ENCODE results near the gene NAALADL2. TPM values are rescaled to one million over a fixed set of nuclear protein-coding genes. Genes with fewer than 3 reads are reported as not detected.

Gene NAALADL2
- total RNA-seq, 2 experiments from 2014 or later = 0.30 to 1.2 TPM

- no peak for DNase-seq
- CTCF ChIA-PET = no interaction called here
Observed at GRCh38 chr3:175484666-175485065, 625.5 kb downstream of the NAALADL2 start.

GRCh38 chr3:175485436-175485835 is 626.3 kb downstream of the NAALADL2 start:
- Histone ChIP-seq H3K4me1 (ENCODE audit: insufficient read depth, low read length) (no peaks in the 10 kb centered on the region), H3K36me3 (ENCODE audit: insufficient read depth, low read length) (no peaks in the 10 kb centered on the region), H3K4me3 (ENCODE audit: low read length) (no peak overlapping the region), H3K9me3 (ENCODE audit: control insufficient read depth in 1 of 2, insufficient read depth in 1 of 2, low read length in 2 of 2) (no peaks in the 10 kb centered on the region), H3K27me3 (ENCODE audit: control insufficient read depth in 1 of 2, insufficient read depth in 2 of 2, low read length in 2 of 2) (no peaks in the 10 kb centered on the region), H3K27ac (ENCODE audit: low read depth in 1 of 2, low read length in 2 of 2) (no peak overlapping the region)
- no peaks in the 10 kb centered on the region for H3K36me3 Mint-ChIP-seq (ENCODE audit: low read depth)
- peaks cover 4% of the 10 kb centered on the region for H3K9me3 Mint-ChIP-seq
- intact Hi-C loops (cut with DNase I, micrococcal nuclease) = no loop called here
- H3K27me3 Mint-ChIP-seq = no peaks in the 10 kb centered on the region
- ATAC-seq (ENCODE audit: poor library complexity) (no peak), DNase-seq (no peak)
- ChIA-PET POLR2A (no interaction called here), CTCF (no interaction called here)
- no peak overlapping the region for H3K27ac Mint-ChIP-seq
- H3K4me1 Mint-ChIP-seq (ENCODE audit: low read depth) = no peaks in the 10 kb centered on the region
- H3K4me3 Mint-ChIP-seq = no peak overlapping the region
- no peak for TF ChIP-seq CTCF (IDR thresholded peaks at IDR 0.05)

More at GRCh38 chr3:175484666-175485065, 625.5 kb downstream of the NAALADL2 start:
- POLR2A ChIA-PET = no interaction called here
- no peaks in the 10 kb centered on the region for H3K4me1 Mint-ChIP-seq (ENCODE audit: low read depth)
- H3K4me3 Mint-ChIP-seq = no peak overlapping the region
- Histone ChIP-seq H3K27ac (ENCODE audit: low read depth in 1 of 2, low read length in 2 of 2) (no peak overlapping the region), H3K4me3 (ENCODE audit: low read length) (no peak overlapping the region), H3K9me3 (ENCODE audit: control insufficient read depth in 1 of 2, insufficient read depth in 1 of 2, low read length in 2 of 2) (no peaks in the 10 kb centered on the region), H3K36me3 (ENCODE audit: insufficient read depth, low read length) (no peaks in the 10 kb centered on the region), H3K27me3 (ENCODE audit: control insufficient read depth in 1 of 2, insufficient read depth in 2 of 2, low read length in 2 of 2) (no peaks in the 10 kb centered on the region), H3K4me1 (ENCODE audit: insufficient read depth, low read length) (no peaks in the 10 kb centered on the region)
- H3K27ac Mint-ChIP-seq = no peak overlapping the region
- no peaks in the 10 kb centered on the region for H3K27me3 Mint-ChIP-seq
- H3K36me3 Mint-ChIP-seq (ENCODE audit: low read depth) = no peaks in the 10 kb centered on the region
- ATAC-seq (ENCODE audit: poor library complexity) = no peak
- H3K9me3 Mint-ChIP-seq = peaks cover 4% of the 10 kb centered on the region
- no peak for TF ChIP-seq CTCF (IDR thresholded peaks at IDR 0.05)
- intact Hi-C loops (cut with DNase I, micrococcal nuclease) = no loop called here

- H3K27ac Mint-ChIP-seq = no peak overlapping the region
- no peak for TF ChIP-seq CTCF (IDR thresholded peaks at IDR 0.05)
- POLR2A ChIA-PET = no interaction called here
Observed at GRCh38 chr3:175486255-175486654, 627.1 kb downstream of the NAALADL2 start.

More at GRCh38 chr3:175486255-175486654, 627.1 kb downstream of the NAALADL2 start:
- no peaks in the 10 kb centered on the region for H3K36me3 Mint-ChIP-seq (ENCODE audit: low read depth)
- no peak overlapping the region for H3K4me3 Mint-ChIP-seq
- H3K9me3 Mint-ChIP-seq = peaks cover 4% of the 10 kb centered on the region
- ATAC-seq (ENCODE audit: poor library complexity) = no peak
- Histone ChIP-seq H3K27me3 (ENCODE audit: control insufficient read depth in 1 of 2, insufficient read depth in 2 of 2, low read length in 2 of 2) (no peaks in the 10 kb centered on the region), H3K27ac (ENCODE audit: low read depth in 1 of 2, low read length in 2 of 2) (no peak overlapping the region), H3K4me3 (ENCODE audit: low read length) (no peak overlapping the region), H3K9me3 (ENCODE audit: control insufficient read depth in 1 of 2, insufficient read depth in 1 of 2, low read length in 2 of 2) (no peaks in the 10 kb centered on the region), H3K36me3 (ENCODE audit: insufficient read depth, low read length) (no peaks in the 10 kb centered on the region), H3K4me1 (ENCODE audit: insufficient read depth, low read length) (no peaks in the 10 kb centered on the region)
- CTCF ChIA-PET = no interaction called here
- no peaks in the 10 kb centered on the region for H3K27me3 Mint-ChIP-seq
- no peaks in the 10 kb centered on the region for H3K4me1 Mint-ChIP-seq (ENCODE audit: low read depth)
- DNase-seq = no peak
- intact Hi-C loops (cut with DNase I, micrococcal nuclease) = no loop called here

Data from CD4-positive, alpha-beta T cell (primary cell).